Measurements from ENCODE around the gene SSNA1. TPM values are rescaled to one million over a fixed set of nuclear protein-coding genes. Genes with fewer than 3 reads are reported as not detected.

The SSNA1 gene
- total RNA-seq, 1 donor from 2014 or later, result 57.6 TPM

GRCh38 chr9:137191245-137191644 is 2.8 kb downstream of the SSNA1 start:
- no peak overlapping the region for H3K27ac ChIP-seq
- no peak for TF ChIP-seq CTCF (IDR thresholded peaks at IDR 0.05)
- peaks cover 35% of the 10 kb centered on the region for H3K36me3 ChIP-seq
- no peaks in the 10 kb centered on the region for H3K27me3 ChIP-seq (ENCODE audit: low read depth)
- H3K9me3 ChIP-seq, result no peaks in the 10 kb centered on the region
- intact Hi-C loops (cut with DNase I), result no loop called here
- no peak for ATAC-seq
- H3K4me1 ChIP-seq, result peaks cover 59% of the 10 kb centered on the region
- DNase-seq, result no peak
- H3K4me3 ChIP-seq, result no peak overlapping the region

- TF ChIP-seq CTCF (IDR thresholded peaks at IDR 0.05), result no peak
- no peak overlapping the region for H3K27ac ChIP-seq
- intact Hi-C loops (cut with DNase I), result no loop called here
Observed at GRCh38 chr9:137191691-137192447, 3.4 kb downstream of the SSNA1 start.

GRCh38 chr9:137192448-137192780 is 3.9 kb downstream of the SSNA1 start:
- intact Hi-C loops (cut with DNase I), result no loop called here
- Histone ChIP-seq H3K27ac (no peak overlapping the region), H3K4me1 (peaks cover 59% of the 10 kb centered on the region), H3K9me3 (no peaks in the 10 kb centered on the region), H3K27me3 (ENCODE audit: low read depth) (no peaks in the 10 kb centered on the region), H3K36me3 (peaks cover 27% of the 10 kb centered on the region), H3K4me3 (no peak overlapping the region)
- TF ChIP-seq CTCF (IDR thresholded peaks at IDR 0.05), result no peak
- DNase-seq, result no peak
- no peak for ATAC-seq

More at GRCh38 chr9:137191691-137192447, 3.4 kb downstream of the SSNA1 start:
- ATAC-seq (no peak), DNase-seq (no peak)
- Histone ChIP-seq H3K4me1 (peaks cover 59% of the 10 kb centered on the region), H3K4me3 (no peak overlapping the region), H3K9me3 (no peaks in the 10 kb centered on the region), H3K36me3 (peaks cover 32% of the 10 kb centered on the region), H3K27me3 (ENCODE audit: low read depth) (no peaks in the 10 kb centered on the region)

- Histone ChIP-seq H3K27ac (no peak overlapping the region), H3K36me3 (peaks cover 27% of the 10 kb centered on the region), H3K27me3 (ENCODE audit: low read depth) (no peaks in the 10 kb centered on the region), H3K4me3 (no peak overlapping the region), H3K4me1 (peaks cover 58% of the 10 kb centered on the region), H3K9me3 (no peaks in the 10 kb centered on the region)
- no peak for TF ChIP-seq CTCF (IDR thresholded peaks at IDR 0.05)
- intact Hi-C loops (cut with DNase I), result no loop called here
- DNase-seq (no peak), ATAC-seq (no peak)
Observed at GRCh38 chr9:137192859-137193258, 4.4 kb downstream of the SSNA1 start.

GRCh38 chr9:137193771-137194170 is 5.3 kb downstream of the SSNA1 start:
- no peak overlapping the region for H3K27ac ChIP-seq
- H3K4me1 ChIP-seq, result peaks cover 67% of the 10 kb centered on the region
- intact Hi-C loops (cut with DNase I), result no loop called here

More at GRCh38 chr9:137193771-137194170, 5.3 kb downstream of the SSNA1 start:
- no peak for DNase-seq
- no peaks in the 10 kb centered on the region for H3K27me3 ChIP-seq (ENCODE audit: low read depth)
- no peak for TF ChIP-seq CTCF (IDR thresholded peaks at IDR 0.05)
- H3K4me3 ChIP-seq, result no peak overlapping the region
- peaks cover 27% of the 10 kb centered on the region for H3K36me3 ChIP-seq
- no peak for ATAC-seq
- no peaks in the 10 kb centered on the region for H3K9me3 ChIP-seq

Data from lower lobe of right lung (tissue), 2 donors.